Skin of body (tissue), 2 donors: ENCODE data around the gene ACTBL2. TPM values are rescaled to one million over a fixed set of nuclear protein-coding genes. Genes with fewer than 3 reads are reported as not detected.

Experiments used
- DNase-seq: peaks from one replicate; lab custom pipeline; 2025; lab: John Stamatoyannopoulos, UW
- total RNA-seq: library from RNA; depleted of rRNA; stranded (reverse); fragments of >200 nt; gene quantifications from one replicate; pipeline ENCODE4 v1.2.3, GENCODE V29; 2014

The ACTBL2 gene
- total RNA-seq, 1 donor from 2014 or later: 5.8 TPM

GRCh38 chr5:57448751-57449150 lies 33.9 kb downstream of the ACTBL2 start:
- DNase-seq: no peak

- no peak for DNase-seq
These were observed 34.3 kb downstream of the ACTBL2 start for GRCh38 chr5:57448287-57448686.

GRCh38 chr5:57447658-57448057 lies 35.0 kb downstream of the ACTBL2 start:
- DNase-seq: no peak

GRCh38 chr5:57446966-57447365 lies 35.6 kb downstream of the ACTBL2 start:
- no peak for DNase-seq

- DNase-seq: no peak
These were observed 36.9 kb downstream of the ACTBL2 start for GRCh38 chr5:57445705-57446037.

GRCh38 chr5:57445006-57445704 lies 37.5 kb downstream of the ACTBL2 start:
- no peak for DNase-seq

GRCh38 chr5:57442080-57442839 lies 40.4 kb downstream of the ACTBL2 start:
- DNase-seq: peak; percentile 31

- DNase-seq: no peak
These were observed 41.1 kb downstream of the ACTBL2 start for GRCh38 chr5:57441557-57441956.

- no peak for DNase-seq
These were observed 43.0 kb downstream of the ACTBL2 start for GRCh38 chr5:57439601-57440000.

- DNase-seq: peak; percentile 36
These were observed 44.4 kb downstream of the ACTBL2 start for GRCh38 chr5:57437976-57438805.

GRCh38 chr5:57436586-57436985 lies 46.0 kb downstream of the ACTBL2 start:
- no peak for DNase-seq

GRCh38 chr5:57435701-57436134 lies 46.9 kb downstream of the ACTBL2 start:
- DNase-seq: no peak

GRCh38 chr5:57434683-57435082 lies 47.9 kb downstream of the ACTBL2 start:
- no peak for DNase-seq

GRCh38 chr5:57434227-57434640 lies 48.4 kb downstream of the ACTBL2 start:
- DNase-seq: no peak

- no peak for DNase-seq
These were observed 49.7 kb downstream of the ACTBL2 start for GRCh38 chr5:57432876-57433275.

- peak; percentile 33 for DNase-seq
These were observed 50.9 kb downstream of the ACTBL2 start for GRCh38 chr5:57431759-57432158.
